Measurements from ENCODE around the gene ZYG11B.
"Not testable (repeated sequence)": the region's sequence is repeated elsewhere in the genome, so short reads cannot be mapped to it uniquely, and the experiment has no call there.

The ZYG11B gene

DNA sequence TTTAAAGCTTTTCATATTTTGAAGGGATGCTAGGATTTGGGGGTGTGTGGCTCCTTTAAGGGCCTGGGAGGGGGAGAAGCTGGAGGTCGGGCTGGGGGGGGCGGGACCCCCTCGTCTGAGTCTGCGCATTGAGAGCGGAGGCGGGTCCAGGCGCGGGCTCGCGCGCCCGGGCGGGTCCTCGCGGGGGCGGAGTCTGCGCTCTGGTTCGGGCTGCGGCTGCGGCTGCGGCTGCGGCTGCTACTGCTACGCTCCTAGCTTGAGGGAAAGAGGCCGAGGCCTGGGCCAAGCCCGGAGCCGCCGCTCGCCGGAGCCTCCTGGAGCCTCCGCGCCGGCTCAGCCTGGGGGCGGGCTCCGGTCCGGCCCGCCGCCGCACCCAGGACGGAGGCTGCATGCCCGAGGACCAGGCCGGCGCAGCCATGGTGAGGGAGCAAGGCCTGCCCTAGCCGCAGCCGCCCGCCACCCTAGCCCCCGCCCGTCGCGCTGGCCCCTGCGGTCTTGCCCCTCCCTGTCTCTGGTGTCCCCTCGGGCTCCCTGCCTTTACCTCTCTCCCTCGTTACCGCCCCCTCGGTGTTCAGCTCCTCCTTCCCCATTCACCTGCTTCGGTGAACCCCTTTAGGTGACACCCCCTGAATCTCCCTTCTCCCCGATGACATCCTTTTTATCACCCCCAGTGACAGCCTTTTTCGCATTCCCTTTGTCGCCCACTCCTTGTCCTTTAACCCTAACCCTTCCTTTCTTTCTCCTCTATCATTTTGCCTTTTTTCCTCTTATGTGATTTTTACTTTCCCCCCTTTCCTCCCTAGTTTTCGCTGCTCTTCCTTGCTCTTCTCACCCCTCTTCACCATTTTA is at the start of gene ZYG11B:
TSS of gene ZYG11B (plus strand) at position 189 of the 849 bp plus-strand sequence. CDS start at position 390, 201 bp downstream.
- DNase-seq, result peak; percentile 56 to 72

DNA sequence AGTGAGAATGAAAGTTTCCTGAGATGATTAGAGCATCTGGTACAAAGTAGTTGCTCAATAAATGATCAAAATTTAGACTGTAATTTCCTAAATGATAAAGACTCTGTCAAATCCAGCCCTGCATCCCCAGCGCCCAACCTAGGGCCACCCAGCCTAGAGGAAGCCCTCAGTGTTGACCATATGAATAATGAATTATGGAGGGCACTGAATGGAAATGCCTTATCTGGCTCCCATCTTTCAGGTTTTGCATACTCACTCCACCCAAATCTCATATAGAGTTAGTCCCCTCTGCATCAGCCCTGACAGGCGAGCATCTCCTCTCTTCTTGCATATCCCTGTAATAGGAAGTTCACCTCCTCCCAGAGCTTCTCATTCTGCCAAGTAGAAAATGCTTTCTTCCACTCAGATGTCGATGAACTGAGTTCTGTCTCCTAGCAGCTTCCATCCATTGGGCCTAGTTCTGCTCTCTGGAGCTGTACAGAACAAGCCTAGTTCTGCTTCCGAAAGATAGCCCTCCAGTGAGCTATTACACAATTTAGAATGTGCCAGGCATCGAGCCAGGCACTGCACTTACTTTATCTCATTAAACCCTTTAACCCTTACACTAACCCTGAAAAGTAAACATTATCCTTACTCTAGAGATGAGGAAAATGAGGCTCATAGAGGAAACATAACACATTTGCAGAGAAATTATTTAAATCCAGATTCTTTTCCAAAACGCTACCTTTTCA is 49.0 kb upstream of the ZYG11B start:
- DNase-seq, result no peak

DNA sequence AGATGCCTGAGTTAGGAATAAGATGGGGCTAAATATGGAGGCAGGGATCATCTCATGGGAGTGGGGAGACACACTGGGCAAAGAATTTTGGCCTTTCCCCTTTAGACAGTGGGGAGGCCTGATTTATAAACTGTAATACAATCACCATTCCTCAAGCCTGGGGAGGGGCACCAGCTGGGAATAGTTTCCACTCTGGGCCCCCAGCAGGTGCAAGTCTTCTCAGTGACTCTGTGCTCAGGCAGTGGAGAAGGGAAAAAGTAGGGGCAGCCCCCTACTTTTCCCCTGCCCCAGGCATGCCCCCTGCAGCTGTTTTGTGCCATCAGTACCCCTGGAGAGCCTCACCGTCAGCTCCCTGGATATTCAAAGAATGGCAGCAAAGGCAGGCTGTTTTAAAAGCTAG is 47.2 kb upstream of the ZYG11B start:
- DNase-seq, result no peak

DNA sequence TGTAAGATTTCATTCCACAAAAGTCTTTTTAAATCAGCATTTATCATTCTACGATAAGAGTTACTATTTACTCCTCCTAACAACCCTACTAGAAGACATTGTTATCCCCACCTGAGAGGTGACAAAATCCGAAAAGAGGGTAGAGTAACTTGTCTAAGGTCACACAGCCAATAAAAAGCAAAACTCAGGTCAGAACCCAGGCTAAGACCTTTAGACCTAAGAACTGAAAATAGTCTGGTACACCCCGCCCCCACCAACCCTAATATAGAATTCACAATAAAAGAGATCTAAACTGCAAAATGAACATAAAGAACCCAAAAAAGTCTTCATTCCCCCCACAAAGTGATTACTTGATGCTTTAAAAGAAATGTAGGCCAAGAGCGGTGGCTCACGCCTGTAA is 46.8 kb upstream of the ZYG11B start:
- DNase-seq, result no peak

DNA sequence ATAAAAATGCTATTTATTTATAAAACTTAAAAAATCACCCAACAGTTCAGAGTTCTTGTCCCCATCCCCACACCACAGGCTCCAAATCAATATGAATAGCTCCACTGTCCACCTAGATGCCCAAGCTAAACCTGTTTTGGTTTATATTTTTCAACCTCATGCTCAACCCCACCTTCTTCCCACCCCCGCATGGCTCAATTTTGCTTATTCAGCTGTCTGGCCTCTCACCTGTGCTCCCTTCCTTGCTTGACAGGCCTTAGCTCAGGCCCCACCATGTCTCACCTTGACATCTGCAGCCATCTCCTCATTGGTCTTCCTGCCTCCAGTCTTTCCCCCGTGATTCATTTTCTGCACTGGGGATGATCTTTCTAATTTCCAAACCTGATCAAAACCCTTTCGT is 45.9 kb upstream of the ZYG11B start:
- no peak for DNase-seq

DNA sequence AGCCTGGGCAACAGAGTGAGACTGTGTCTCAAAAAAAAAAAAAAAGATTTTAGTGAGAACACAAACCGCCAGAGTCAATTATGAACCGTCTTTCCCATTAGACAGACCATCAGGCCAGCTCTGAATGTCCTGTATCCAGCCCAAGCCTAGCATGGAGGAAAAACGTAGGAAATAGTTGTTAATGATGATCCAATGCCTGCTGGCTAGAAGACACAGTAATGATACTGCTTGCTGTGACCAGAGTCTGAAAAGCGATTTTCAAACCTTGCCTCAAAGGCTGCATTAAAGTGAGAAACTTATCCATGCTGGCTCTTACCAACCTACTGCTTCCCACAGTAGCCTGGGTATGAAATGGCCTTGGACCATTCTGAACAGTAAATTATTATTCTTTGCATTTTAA is 45.1 kb upstream of the ZYG11B start:
- no peak for DNase-seq

DNA sequence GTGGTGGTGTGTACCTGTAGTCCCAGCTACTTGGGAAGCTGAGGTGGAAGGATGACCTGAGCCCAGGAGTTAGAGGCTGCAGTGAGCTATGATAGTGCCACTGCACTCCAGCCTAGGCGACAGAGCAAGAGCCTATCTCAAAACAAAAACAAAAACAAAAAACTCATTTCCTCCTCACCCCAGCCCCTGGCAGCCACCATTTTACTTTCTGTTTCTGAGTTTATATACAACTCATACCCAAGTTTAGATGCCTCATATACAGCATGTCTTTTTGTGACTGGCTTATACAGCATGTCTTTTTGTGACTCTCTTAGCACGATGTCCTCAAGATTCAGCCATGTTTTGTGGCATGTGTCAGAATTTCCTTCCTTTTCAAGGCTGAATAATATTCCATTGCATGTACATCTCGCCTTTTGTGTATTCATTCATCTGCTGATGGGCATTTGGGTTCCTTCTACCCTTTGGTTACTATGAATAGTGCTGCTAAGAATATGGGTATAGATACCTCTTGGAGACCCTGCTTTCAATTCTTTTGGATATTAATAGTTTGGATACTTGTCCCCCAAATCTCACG is 42.8 kb upstream of the ZYG11B start:
- no peak for DNase-seq

DNA sequence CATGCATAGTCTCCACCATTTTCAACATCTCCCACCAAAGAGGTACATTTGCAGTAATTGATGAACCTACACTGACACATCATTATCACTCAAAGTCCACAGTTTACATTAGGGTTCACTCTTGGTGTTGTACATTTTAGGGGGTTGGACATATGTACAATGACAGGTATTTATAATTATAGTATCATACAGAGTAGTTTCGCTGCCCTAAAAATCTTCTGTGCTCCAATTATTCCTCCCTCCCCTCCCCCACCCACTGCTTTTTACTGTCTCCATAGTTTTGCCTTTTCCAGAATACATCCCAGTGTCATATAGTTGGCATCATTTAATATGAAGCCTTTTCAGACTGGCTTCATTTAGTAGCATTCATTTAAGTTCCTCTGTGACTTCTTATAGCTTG is 41.7 kb upstream of the ZYG11B start:
- DNase-seq, result no peak

DNA sequence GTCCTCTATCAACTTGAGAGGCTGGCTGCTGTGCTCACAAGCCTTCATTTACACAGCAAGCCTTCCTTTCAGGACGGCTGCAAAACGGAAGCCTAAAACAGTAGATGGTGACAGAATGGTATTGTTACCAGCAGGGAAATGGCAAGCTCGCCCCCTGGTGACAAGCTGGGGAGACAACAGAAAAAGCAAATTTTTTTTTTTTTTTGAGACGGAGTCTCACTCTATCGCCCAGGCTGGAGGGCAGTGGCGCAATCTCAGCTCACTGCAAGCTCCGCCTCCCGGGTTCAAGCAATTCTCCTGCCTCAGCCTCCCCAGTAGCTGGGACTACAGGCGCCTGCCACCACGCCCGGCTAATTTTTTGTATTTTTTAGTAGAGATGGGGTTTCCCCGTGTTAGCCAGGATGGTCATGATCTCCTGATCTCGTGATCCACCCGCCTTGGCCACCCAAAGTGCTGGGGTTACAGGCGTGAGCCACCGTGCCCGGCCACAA is 39.9 kb upstream of the ZYG11B start:
- peak; percentile 8 to 62 for DNase-seq

DNA sequence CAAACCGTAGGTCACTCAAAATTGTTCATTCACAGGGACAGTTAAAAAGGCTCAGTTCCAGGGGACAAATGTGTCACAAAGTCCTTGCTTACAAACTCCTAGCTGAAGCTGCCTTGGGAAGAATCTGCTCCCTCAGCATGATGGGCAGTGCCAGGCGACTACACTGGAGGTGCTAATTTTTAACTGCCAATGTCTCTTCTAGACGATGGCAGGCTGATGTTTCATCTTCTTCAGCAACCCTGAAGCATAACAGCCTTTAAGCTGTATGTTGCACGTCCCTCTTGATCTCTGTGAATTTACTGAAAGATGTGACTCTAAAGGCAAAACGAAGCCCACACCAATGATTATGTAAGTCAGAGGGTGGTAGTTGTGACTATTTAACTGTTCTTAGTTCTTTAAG is 39.4 kb upstream of the ZYG11B start:
- no peak for DNase-seq

DNA sequence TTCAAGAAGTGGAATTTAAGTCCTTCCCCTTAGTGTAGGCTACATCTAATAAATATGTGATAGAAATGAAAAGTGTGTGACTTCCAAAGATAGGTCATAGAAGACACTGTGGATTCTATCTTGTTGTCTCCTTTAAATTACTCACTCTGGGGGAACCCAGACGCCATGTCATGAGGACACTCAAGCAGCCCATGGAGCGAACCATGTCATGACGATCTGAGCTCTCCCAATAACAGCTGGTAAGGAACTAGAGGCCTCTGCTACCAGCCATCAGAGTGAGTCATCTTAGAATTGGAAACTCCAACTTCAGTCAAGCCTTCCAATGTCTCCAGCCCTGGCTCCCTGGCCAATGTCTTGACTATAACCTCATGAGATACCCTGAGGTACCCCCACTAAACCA is 34.4 kb upstream of the ZYG11B start:
- DNase-seq, result no peak

DNA sequence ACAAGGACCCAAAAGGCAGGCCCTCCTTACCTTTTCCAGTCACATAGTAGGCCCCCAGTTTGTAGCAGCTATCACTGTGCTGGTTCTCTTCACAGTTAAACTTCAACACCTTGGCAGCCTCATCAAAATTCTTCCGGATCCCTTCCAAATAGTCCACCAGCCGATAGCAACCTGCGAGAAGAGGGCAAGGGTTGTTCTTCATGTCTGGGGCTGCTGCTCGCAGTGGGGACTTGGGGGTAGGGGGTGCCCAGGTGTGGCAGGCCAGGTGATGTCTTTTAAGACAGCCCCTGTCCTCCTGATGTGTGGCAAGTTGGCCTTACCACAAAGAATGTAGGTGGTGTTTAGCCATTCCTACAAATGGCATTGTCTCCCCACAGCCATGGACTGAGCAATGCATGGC is 33.6 kb upstream of the ZYG11B start:
- no peak for DNase-seq

DNA sequence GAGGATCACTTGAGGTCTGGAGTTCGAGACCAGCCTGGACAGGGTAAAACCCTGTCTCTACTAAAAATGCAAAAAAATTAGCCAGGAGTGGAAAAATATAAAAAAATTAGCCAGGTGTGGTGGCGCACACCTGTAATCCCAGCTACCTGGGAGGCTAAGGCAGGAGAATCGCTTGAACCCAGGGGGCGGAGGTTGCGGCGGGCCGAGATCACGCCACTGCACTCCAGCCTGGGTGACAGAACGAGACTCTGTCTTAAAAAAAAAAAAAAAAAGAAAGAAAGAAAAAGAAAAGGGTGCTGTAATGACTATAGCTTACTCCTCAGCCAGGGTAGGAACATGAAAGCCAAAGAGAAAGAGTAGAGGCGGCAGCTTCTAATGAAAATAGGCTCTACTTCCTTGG is 32.9 kb upstream of the ZYG11B start:
- not testable (repeated sequence) for DNase-seq

DNA sequence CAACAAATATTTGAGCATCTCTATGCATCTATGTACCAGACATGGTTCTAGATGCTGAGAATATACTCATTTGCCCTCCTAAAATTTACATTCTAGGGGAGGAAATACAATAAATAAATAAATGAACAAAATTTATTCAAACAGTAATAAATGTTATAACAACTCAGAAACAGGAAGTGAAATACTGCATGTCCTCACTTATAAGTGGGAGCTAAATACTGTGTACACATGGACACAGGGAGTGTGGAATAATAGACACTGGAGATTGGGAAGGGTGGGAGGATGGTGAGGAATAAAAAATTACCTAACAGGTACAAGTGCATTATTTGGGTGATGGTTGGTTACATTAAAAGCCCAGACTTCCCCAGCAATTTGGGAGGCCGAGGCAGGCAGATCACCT is 32.4 kb upstream of the ZYG11B start:
- DNase-seq, result no peak

DNA sequence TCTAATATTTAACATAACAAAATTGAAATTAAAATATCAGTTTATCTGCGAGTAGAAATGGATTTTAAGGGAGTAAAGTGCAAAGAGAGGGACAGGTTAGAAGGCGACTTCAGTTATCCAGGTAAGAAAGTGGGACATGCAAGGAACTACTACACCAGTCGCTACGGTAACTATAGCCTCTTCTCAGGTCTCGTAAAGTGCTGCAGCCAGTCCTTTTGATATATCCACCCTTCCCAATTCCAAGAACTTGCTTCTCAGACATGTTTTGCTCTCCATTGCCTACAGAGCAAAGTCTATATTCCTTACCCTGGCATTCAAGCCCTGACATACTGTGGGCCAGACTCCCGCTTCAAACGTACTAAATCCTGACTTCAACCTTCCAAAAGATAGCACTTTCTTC is 30.6 kb upstream of the ZYG11B start:
- DNase-seq, result no peak

DNA sequence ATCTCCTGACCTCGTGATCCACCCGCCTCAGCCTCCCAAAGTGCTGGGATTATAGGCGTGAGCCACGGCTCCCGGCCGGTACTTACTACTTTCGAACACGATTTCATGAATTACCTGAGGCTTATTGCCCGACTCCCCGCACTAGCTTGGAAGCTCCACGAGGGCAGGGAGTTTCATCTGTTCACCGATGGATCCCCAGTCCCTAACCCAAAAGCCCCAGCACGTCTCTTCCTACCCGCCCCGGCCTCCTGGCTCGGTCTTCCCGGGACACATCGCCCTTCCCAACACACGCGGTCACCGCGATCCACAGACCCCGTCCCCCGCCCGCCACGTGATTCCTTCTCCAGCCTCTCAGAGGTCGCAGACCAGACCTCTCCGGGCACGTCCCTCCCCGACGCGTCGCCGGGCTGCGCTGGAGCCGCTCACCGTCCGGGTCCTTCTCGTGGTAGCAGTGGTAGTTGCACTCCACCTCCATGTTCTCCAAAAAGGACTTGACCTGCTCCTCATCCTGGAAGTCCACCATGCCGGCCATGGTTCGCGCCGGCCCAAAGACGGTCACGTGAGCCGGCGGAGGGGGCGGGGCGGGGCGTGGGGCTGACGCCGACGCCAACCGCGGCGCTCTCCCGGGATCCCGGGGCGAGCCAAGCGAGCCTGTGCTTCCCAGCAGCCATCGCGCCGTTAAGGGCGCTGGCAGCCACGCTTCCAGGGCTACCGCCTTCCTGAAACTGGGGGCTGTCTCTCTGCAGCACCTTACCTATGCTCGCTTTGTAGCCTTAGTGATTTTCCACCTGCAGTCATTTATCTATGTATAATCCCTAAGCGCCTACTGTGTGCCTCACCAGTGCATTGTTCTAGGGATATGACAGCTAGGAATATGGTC is 28.2 kb upstream of the ZYG11B start, which contains the start of gene COA7:
TSS of gene COA7 (minus strand) at position 553 of the 880 bp plus-strand sequence. CDS start at position 532, 21 bp downstream.
- DNase-seq, result peak; percentile 13 to 61

DNA sequence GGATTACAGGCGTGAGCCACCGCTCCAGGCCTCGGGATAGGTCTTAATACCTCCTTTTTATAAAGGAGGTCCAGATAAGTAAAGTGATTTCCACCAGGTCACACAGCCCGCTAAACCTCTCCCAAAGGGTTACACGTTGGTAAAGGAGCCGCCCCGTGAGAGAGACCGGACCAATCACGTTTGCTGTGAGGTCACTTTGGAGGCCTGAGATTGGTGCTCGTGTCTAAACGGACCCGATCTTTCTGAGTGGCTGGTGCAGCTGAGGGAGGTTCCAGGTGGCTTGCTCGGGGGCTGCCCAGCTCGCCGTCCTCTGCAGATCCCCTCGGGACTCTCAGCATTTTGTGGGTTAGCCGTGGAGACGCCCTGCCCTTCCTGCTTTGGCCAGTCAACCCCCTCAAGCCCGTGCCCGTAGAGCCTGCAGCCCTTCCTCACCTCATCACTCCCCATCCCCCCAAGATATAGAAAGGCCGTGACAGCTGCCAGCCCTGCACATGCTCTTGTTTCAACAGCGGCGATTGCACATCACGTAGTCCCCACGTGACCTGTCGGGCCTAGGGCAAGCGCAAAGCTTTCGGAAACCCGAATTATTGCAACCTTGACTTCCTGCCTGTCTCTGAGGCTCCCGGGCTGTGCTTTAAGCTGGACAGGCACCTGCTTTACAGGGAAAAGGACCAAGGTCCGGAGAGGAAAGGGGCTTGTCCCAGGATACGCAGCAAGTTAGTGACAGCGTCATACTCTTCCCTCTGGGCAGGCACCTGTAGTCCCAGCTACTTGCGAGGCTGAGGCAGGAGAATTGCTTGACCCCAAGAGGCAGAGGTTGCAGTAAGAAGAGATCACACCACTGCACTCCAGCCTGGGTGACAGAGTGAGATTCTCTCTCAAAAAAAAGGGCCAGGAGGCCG is 23.1 kb upstream of the ZYG11B start:
- peak; percentile 46 to 59 for DNase-seq

DNA sequence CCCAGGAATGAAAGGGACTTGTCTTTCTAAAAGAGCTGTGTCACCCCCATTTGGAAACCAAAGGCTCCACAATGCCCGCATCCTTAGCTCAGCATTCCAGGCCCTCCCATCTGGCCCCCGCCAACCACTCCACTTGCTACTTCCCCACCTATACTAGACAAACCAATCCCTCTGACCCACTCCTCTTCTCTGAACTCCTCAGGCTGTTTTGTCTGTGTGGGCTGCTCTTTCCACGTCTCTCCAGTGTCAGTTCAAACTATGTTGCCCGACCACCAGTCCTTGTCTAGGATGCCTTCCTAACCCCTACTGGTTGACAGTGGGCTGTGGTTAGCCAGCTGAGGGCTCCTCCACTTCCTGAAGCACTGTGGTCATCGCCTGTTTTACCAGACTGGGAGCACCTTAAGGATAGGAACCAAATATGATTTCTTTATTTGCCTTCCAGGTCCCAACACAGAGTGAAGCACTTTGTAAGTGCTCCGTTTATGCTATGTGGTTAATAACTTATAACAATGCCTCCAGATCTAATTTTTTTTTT is 20.1 kb upstream of the ZYG11B start:
- no peak for DNase-seq

DNA sequence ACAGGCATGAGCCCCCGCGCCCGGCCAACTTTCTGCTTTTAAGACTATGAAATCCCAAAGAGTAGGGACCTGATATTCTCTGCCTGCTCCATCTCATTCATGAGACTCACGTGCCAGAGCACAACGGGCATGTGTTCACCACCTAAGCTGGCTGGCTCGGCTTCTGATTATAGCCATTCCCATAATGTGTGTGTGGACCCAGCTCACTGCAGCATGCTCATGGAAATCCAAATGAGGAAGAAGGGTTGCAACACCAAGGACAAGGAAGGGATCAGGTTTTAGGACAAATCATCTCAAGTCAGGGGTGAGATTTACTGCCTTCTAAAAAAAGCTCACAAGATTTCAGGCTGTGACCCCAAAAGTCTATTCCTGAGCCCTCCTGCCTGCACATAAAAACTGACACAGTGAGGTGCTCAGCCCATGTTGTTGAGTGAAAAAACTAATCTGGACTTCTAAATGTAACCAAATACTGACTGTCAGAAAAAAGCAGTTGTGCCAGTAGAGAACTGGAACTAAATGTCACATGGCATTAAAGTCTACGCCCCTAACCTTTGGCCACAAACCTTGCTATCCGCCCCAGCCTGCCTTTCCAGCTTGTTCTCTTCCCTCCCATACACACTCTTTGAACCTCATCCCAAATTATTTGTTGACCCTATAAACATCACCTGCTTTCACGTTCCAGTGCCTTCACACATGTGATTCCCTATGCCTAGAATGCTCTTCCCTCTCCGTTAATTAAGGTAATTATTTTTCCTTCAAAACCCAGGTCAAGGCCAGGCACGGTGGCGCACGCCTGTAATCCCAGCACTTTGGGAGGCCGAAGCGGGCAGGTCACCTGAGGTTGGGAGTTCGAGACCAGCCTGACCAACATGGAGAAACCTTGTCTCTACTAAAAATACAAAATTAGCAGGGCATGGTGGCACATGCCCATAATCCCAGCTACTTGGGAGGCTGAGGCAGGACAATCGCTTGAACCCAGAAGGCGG is 19.0 kb upstream of the ZYG11B start:
- DNase-seq, result no peak
